ENCODE results near the gene FMNL3.

DNA sequence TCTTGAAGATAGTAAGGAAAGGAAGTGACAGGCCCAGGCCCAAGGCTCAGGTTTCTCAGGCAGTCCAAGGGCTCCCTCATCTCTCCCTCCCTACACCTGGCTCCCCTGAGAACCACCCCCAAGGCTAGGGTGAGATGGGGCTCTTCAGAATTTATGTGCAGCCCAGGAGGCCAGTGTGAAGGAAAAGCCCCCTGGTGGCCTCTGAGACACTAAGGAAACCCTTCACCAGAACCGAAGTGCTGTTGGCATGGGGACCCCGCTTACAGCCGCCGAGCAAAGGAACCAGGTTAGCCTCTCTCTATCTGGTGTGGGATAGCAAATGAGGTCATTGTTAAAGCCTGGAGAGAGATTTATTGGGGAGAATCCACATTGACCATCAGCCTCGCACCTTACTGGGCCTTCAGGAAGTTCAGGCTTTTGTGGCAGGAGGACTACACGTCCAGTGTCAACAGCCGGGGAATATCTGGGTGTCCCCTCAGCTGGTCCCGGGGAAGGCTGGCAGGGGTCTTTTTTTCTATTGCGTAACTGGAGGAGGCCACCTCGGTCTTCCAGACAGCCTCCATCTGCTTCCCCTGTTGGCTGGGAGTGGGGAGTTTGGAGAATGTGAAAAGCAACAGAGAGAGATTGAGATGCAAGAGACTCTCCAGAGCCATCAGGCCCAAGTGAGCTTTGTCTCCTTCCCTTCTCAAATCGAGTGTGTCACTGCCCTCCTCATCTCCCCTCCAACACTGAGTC lies 119.9 kb downstream of the FMNL3 start:
- TF ChIP-seq TAF1 (conservative IDR thresholded peaks at IDR 0.05): no peak
- TF ChIP-seq, protein P1, sequence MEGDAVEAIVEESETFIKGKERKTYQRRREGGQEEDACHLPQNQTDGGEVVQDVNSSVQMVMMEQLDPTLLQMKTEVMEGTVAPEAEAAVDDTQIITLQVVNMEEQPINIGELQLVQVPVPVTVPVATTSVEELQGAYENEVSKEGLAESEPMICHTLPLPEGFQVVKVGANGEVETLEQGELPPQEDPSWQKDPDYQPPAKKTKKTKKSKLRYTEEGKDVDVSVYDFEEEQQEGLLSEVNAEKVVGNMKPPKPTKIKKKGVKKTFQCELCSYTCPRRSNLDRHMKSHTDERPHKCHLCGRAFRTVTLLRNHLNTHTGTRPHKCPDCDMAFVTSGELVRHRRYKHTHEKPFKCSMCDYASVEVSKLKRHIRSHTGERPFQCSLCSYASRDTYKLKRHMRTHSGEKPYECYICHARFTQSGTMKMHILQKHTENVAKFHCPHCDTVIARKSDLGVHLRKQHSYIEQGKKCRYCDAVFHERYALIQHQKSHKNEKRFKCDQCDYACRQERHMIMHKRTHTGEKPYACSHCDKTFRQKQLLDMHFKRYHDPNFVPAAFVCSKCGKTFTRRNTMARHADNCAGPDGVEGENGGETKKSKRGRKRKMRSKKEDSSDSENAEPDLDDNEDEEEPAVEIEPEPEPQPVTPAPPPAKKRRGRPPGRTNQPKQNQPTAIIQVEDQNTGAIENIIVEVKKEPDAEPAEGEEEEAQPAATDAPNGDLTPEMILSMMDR (IDR thresholded peaks at IDR 0.05; ENCODE audit: low read depth, low read length, missing input control): no peak
- no peak for TF ChIP-seq SP1 (IDR thresholded peaks at IDR 0.05)

Data from liver (tissue), 3 donors.